Neuronal stem cell (in vitro differentiated cells): ENCODE measurements around the gene RECK.

ENCODE experiments used
- DNase-seq: peaks from one replicate; pipeline ENCODE4 v3.0.0-alpha.2; 2013; ENCODE audit warnings: low spot score
- H2AFZ ChIP-seq: one replicate; pipeline ENCODE4 v1.6.1; 2013; ENCODE audit warnings: mild to moderate bottlenecking, low read length, inconsistent platforms
- H2AK5ac ChIP-seq: 2 replicates; pipeline ENCODE4 v1.6.1; 2013; ENCODE audit warnings: low read depth, mild to moderate bottlenecking, inconsistent platforms, low read length, moderate library complexity, mixed read lengths
- H2BK120ac ChIP-seq: 2 replicates; pipeline ENCODE4 v1.6.1; 2013; ENCODE audit warnings: low read depth, mild to moderate bottlenecking, inconsistent platforms, low read length, moderate library complexity, mixed read lengths
- H2BK12ac ChIP-seq: one replicate; pipeline ENCODE4 v1.6.1; 2013; ENCODE audit warnings: low read length, inconsistent platforms
- H2BK15ac ChIP-seq: 2 replicates; pipeline ENCODE4 v1.6.1; 2013; ENCODE audit warnings: mild to moderate bottlenecking, low read length, inconsistent platforms, mixed read lengths
- H2BK5ac ChIP-seq: one replicate; pipeline ENCODE4 v1.6.1; 2013; ENCODE audit warnings: inconsistent platforms, mild to moderate bottlenecking, low read length, moderate library complexity
- H3K14ac ChIP-seq: one replicate; pipeline ENCODE4 v1.6.1; 2013; ENCODE audit warnings: low read length, inconsistent platforms
- H3K18ac ChIP-seq: 2 replicates; pipeline ENCODE4 v1.6.1; 2013; ENCODE audit warnings: low read length, inconsistent platforms
- H3K23ac ChIP-seq: 2 replicates; pipeline ENCODE4 v1.6.1; 2013; ENCODE audit warnings: low read depth, mild to moderate bottlenecking, mixed read lengths, low read length, inconsistent platforms; ENCODE audit not compliant: poor library complexity
- H3K27ac ChIP-seq: replicated peaks from 3 replicates; pipeline ENCODE4 v1.5.1; 2013; ENCODE audit warnings: low read length, inconsistent platforms
- H3K27me3 ChIP-seq, 3 experiments: 2 replicates each; pipeline ENCODE4 v1.6.1; 2013; ENCODE audit warnings: low read length in 3 of 3, mild to moderate bottlenecking in 2 of 3, inconsistent platforms in 1 of 3, low read depth in 1 of 3, mixed read lengths in 1 of 3, moderate library complexity in 1 of 3; ENCODE audit not compliant: control insufficient read depth in 3 of 3, insufficient read depth in 3 of 3
- H3K36me3 ChIP-seq, 2 donors: replicated peaks in 1 of 2; 2 replicates each; pipeline ENCODE4 v1.6.1; 2013; ENCODE audit warnings: low read length in 2 of 2; ENCODE audit not compliant: control insufficient read depth in 2 of 2, insufficient read depth in 2 of 2
- H3K4ac ChIP-seq: 2 replicates; pipeline ENCODE4 v1.6.1; 2013; ENCODE audit warnings: inconsistent platforms, mild to moderate bottlenecking, low read length, moderate library complexity
- H3K4me1 ChIP-seq, 2 donors: 1 replicate in 1 of 2; 2 replicates in 1 of 2; pipeline ENCODE4 v1.6.1; 2013; ENCODE audit warnings: low read length in 2 of 2, low read depth in 1 of 2; ENCODE audit not compliant: control insufficient read depth in 2 of 2, insufficient read depth in 1 of 2
- H3K4me2 ChIP-seq: one replicate; pipeline ENCODE4 v1.6.1; 2013; ENCODE audit warnings: mild to moderate bottlenecking, low read length, inconsistent platforms; ENCODE audit not compliant: insufficient read depth, poor library complexity, severe bottlenecking
- H3K4me3 ChIP-seq, 2 donors: 2 replicates each; pipeline ENCODE4 v1.5.1; 2013; ENCODE audit warnings: low read length in 2 of 2, mild to moderate bottlenecking in 2 of 2, inconsistent platforms in 1 of 2, moderate library complexity in 1 of 2
- H3K79me1 ChIP-seq: one replicate; pipeline ENCODE4 v1.6.1; 2013; ENCODE audit warnings: low read depth, mild to moderate bottlenecking, inconsistent platforms, low read length, moderate library complexity
- H3K9ac ChIP-seq: one replicate; pipeline ENCODE4 v1.6.1; 2013; ENCODE audit warnings: mild to moderate bottlenecking, low read depth, low read length, inconsistent platforms; ENCODE audit not compliant: poor library complexity
- H3K9me3 ChIP-seq, 2 donors: replicated peaks in 1 of 2; 2 replicates each; pipeline versions ENCODE3 to v1.6.1; 2013; ENCODE audit warnings: low read length in 2 of 2, mild to moderate bottlenecking in 2 of 2, inconsistent platforms in 1 of 2, low read depth in 1 of 2, mixed read lengths in 1 of 2, moderate library complexity in 1 of 2; ENCODE audit not compliant: control insufficient read depth in 2 of 2, insufficient read depth in 1 of 2
- H4K8ac ChIP-seq: one replicate; pipeline ENCODE4 v1.6.1; 2013; ENCODE audit warnings: low read depth, mild to moderate bottlenecking, inconsistent platforms, low read length, moderate library complexity
- H4K91ac ChIP-seq: one replicate; pipeline ENCODE4 v1.6.1; 2013; ENCODE audit warnings: low read length, low read depth, mild to moderate bottlenecking, inconsistent platforms; ENCODE audit not compliant: poor library complexity
- WGBS, 2 donors: extraction: QIAGEN DNeasy Blood & Tissue Kit; methylation state at CpG; one replicate each; pipeline ENCODE4 v1.1.7; 2013; ENCODE audit warnings: missing lambda C conversion rate in 2 of 2, mixed read lengths in 1 of 2; ENCODE audit not compliant: insufficient read length in 2 of 2, insufficient replicate concordance in 1 of 2; ENCODE audit errors: extremely low coverage in 2 of 2; 5-methylcytosine and 5-hydroxymethylcytosine counted together

Gene RECK

GRCh38 chr9:36092014-36092413 is 55.3 kb downstream of the RECK start:
- no peak overlapping the region for H2AFZ ChIP-seq
- H3K36me3 ChIP-seq: peaks cover 0 to 13% of the 10 kb centered on the region in 2 donors
- no peaks in the 10 kb centered on the region for H3K27me3 ChIP-seq
- DNase-seq: no peak
- H2BK15ac ChIP-seq: no peak overlapping the region
- no peak overlapping the region for H3K14ac ChIP-seq
- no peak overlapping the region for H3K9ac ChIP-seq
- H2BK12ac ChIP-seq: no peak overlapping the region
- H3K4me1 ChIP-seq: no peaks in the 10 kb centered on the region
- no peak overlapping the region for H2BK120ac ChIP-seq
- H3K9me3 ChIP-seq: peaks cover 0 to 7% of the 10 kb centered on the region in 2 donors
- H3K4ac ChIP-seq: no peak overlapping the region
- H3K4me2 ChIP-seq: no peak overlapping the region
- WGBS, 2 donors: no CpG with 5 or more reads among the region's 1 CpG
- H2AK5ac ChIP-seq: no peak overlapping the region
- no peak overlapping the region for H4K8ac ChIP-seq
- no peak overlapping the region for H3K4me3 ChIP-seq
- H4K91ac ChIP-seq: no peak overlapping the region
- H3K23ac ChIP-seq: no peak overlapping the region
- no peaks in the 10 kb centered on the region for H3K79me1 ChIP-seq
- H3K18ac ChIP-seq: no peak overlapping the region
- H3K27ac ChIP-seq: no peak overlapping the region
- no peak overlapping the region for H2BK5ac ChIP-seq

GRCh38 chr9:36092509-36093215 is 55.9 kb downstream of the RECK start:
- no peak overlapping the region for H3K9ac ChIP-seq
- H2BK15ac ChIP-seq: no peak overlapping the region
- no peaks in the 10 kb centered on the region for H3K4me1 ChIP-seq
- H2AK5ac ChIP-seq: no peak overlapping the region
- no peak overlapping the region for H2BK12ac ChIP-seq
- WGBS, 2 donors: no CpG with 5 or more reads among the region's 9 CpGs
- DNase-seq: no peak
- H3K4me2 ChIP-seq: no peak overlapping the region
- H3K27ac ChIP-seq: no peak overlapping the region
- H3K23ac ChIP-seq: no peak overlapping the region
- no peak overlapping the region for H3K18ac ChIP-seq
- no peaks in the 10 kb centered on the region for H3K79me1 ChIP-seq
- no peak overlapping the region for H2BK5ac ChIP-seq
- no peak overlapping the region for H4K91ac ChIP-seq
- no peak overlapping the region for H3K4me3 ChIP-seq
- no peak overlapping the region for H2BK120ac ChIP-seq
- no peak overlapping the region for H2AFZ ChIP-seq
- no peaks in the 10 kb centered on the region for H3K27me3 ChIP-seq
- peaks cover 0 to 7% of the 10 kb centered on the region in 2 donors for H3K9me3 ChIP-seq
- no peak overlapping the region for H3K14ac ChIP-seq
- H4K8ac ChIP-seq: no peak overlapping the region
- H3K4ac ChIP-seq: no peak overlapping the region
- H3K36me3 ChIP-seq: peaks cover 0 to 11% of the 10 kb centered on the region in 2 donors

GRCh38 chr9:36093384-36093783 is 56.7 kb downstream of the RECK start:
- Histone ChIP-seq H2AFZ (no peak overlapping the region), H3K4me1 (no peaks in the 10 kb centered on the region), H3K4ac (no peak overlapping the region), H3K14ac (no peak overlapping the region), H3K27me3 (no peaks in the 10 kb centered on the region), H3K36me3 (peaks cover 0 to 6% of the 10 kb centered on the region in 2 donors), H4K8ac (no peak overlapping the region), H2BK15ac (no peak overlapping the region), H2BK12ac (no peak overlapping the region), H2BK120ac (no peak overlapping the region), H2BK5ac (no peak overlapping the region), H3K27ac (no peak overlapping the region), H3K18ac (no peak overlapping the region), H3K4me2 (no peak overlapping the region), H3K23ac (no peak overlapping the region), H2AK5ac (no peak overlapping the region), H3K4me3 (no peak overlapping the region), H3K9me3 (peaks cover 0 to 7% of the 10 kb centered on the region in 2 donors), H3K79me1 (no peaks in the 10 kb centered on the region), H4K91ac (no peak overlapping the region), H3K9ac (no peak overlapping the region)
- no CpG with 5 or more reads among the region's 2 CpGs for WGBS, 2 donors
- DNase-seq: no peak

- Histone ChIP-seq H2AFZ (no peak overlapping the region), H3K4me3 (no peak overlapping the region), H3K23ac (no peak overlapping the region), H3K18ac (no peak overlapping the region), H2BK5ac (no peak overlapping the region), H2BK120ac (no peak overlapping the region), H2BK12ac (no peak overlapping the region), H2BK15ac (no peak overlapping the region), H3K79me1 (no peaks in the 10 kb centered on the region), H4K8ac (no peak overlapping the region), H3K36me3 (peaks cover 0 to 8% of the 10 kb centered on the region in 2 donors), H3K14ac (no peak overlapping the region), H3K4ac (no peak overlapping the region), H3K9ac (no peak overlapping the region), H3K9me3 (no peaks in the 10 kb centered on the region), H4K91ac (no peak overlapping the region), H3K4me1 (peaks cover 0 to 2% of the 10 kb centered on the region in 2 donors), H3K27ac (no peak overlapping the region), H3K27me3 (no peaks in the 10 kb centered on the region), H3K4me2 (no peak overlapping the region), H2AK5ac (no peak overlapping the region)
- WGBS, 2 donors: no CpG with 5 or more reads among the region's 1 CpG
- no peak for DNase-seq
Observed at GRCh38 chr9:36099718-36100117, 63.0 kb downstream of the RECK start.
